Ishikawa (cell line): ENCODE results near the gene ZNF99.

Experiments used
- CEBPB ChIP-seq: IDR thresholded peaks from 2 replicates; pipeline ENCODE4 v1.6.1; 2012
- CREB1 ChIP-seq: IDR thresholded peaks from 2 replicates; pipeline ENCODE4 v1.6.1; 2012; ENCODE audit warnings: low read depth
- EGR1 ChIP-seq: IDR thresholded peaks from 2 replicates; pipeline ENCODE4 v1.6.1; 2012
- EP300 ChIP-seq: IDR thresholded peaks from 2 replicates; pipeline ENCODE4 v1.6.1; 2012; ENCODE audit warnings: borderline replicate concordance
- FOXM1 ChIP-seq: IDR thresholded peaks from 2 replicates; pipeline ENCODE4 v1.6.1; 2012; ENCODE audit warnings: low read depth, borderline replicate concordance
- NFIC ChIP-seq: IDR thresholded peaks from 2 replicates; pipeline ENCODE4 v1.6.1; 2012
- RAD21 ChIP-seq: IDR thresholded peaks from 2 replicates; pipeline ENCODE4 v1.6.1; 2012; ENCODE audit warnings: low read depth
- TAF1 ChIP-seq: IDR thresholded peaks from 2 replicates; pipeline ENCODE4 v1.6.1; 2012; ENCODE audit warnings: low read depth, mild to moderate bottlenecking
- TCF12 ChIP-seq: IDR thresholded peaks from 2 replicates; pipeline ENCODE4 v1.6.1; 2012; ENCODE audit warnings: low read depth
- TEAD4 ChIP-seq: IDR thresholded peaks from 2 replicates; pipeline ENCODE4 v1.6.1; 2012
- YY1 ChIP-seq: IDR thresholded peaks from 2 replicates; pipeline ENCODE4 v1.6.1; 2012; ENCODE audit warnings: low read depth
- ZBTB7A ChIP-seq: IDR thresholded peaks from 2 replicates; pipeline ENCODE4 v1.6.1; 2012; ENCODE audit warnings: low read depth
- TF ChIP-seq, protein P1 (sequence below): IDR thresholded peaks from 2 replicates; pipeline ENCODE4 v1.6.1; 2012
- TF ChIP-seq, protein P2 (sequence below): IDR thresholded peaks from 2 replicates; pipeline ENCODE4 v1.6.1; 2012; ENCODE audit warnings: low read depth, mild to moderate bottlenecking
- TF ChIP-seq, protein P3 (sequence below): IDR thresholded peaks from 2 replicates; pipeline ENCODE4 v1.6.1; 2012

Gene ZNF99

DNA sequence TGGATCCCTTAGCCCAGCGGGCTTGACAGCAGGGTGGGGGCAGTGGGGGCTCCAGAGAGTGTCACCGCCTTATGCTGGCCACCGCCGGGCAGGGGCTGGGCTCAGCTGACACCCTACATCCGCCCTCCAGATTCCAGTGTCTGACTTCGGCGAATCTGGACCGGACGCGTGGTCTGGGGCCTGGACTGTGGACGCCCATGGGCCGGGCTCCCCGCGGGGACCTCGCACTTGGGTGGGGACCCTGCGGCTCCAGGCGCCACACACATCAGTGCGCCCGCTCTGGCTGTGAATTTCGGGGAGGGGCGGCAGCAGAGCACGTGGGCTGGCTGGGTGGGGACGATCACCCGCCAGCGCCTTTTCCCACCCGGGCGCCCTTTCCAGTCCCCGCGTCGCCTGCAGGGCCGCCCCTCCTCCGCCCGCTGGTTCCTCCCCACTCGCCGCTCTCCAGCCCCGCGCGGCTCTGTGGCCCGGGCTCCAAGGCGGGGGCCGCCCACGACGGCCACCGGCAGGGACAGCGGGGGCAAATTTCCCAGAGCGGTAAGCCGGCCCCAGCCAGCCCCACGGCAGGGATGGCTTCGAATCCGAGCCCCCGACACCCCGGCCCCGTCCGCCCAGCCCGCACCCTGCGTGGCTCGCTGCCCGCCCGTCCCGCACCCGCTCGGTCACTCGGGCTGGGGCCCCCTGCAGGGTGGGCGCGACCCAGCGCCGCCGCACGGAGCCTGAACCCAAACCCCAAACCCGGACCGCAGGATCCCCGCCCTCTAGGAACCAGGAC is 23.3 kb upstream of the ZNF99 start:
- TF ChIP-seq, protein P1, sequence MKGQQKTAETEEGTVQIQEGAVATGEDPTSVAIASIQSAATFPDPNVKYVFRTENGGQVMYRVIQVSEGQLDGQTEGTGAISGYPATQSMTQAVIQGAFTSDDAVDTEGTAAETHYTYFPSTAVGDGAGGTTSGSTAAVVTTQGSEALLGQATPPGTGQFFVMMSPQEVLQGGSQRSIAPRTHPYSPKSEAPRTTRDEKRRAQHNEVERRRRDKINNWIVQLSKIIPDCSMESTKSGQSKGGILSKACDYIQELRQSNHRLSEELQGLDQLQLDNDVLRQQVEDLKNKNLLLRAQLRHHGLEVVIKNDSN = no peak
- TF ChIP-seq EGR1 (no peak), YY1 (no peak), RAD21 (no peak), TEAD4 (no peak), NFIC (no peak)
- TF ChIP-seq, protein P2, sequence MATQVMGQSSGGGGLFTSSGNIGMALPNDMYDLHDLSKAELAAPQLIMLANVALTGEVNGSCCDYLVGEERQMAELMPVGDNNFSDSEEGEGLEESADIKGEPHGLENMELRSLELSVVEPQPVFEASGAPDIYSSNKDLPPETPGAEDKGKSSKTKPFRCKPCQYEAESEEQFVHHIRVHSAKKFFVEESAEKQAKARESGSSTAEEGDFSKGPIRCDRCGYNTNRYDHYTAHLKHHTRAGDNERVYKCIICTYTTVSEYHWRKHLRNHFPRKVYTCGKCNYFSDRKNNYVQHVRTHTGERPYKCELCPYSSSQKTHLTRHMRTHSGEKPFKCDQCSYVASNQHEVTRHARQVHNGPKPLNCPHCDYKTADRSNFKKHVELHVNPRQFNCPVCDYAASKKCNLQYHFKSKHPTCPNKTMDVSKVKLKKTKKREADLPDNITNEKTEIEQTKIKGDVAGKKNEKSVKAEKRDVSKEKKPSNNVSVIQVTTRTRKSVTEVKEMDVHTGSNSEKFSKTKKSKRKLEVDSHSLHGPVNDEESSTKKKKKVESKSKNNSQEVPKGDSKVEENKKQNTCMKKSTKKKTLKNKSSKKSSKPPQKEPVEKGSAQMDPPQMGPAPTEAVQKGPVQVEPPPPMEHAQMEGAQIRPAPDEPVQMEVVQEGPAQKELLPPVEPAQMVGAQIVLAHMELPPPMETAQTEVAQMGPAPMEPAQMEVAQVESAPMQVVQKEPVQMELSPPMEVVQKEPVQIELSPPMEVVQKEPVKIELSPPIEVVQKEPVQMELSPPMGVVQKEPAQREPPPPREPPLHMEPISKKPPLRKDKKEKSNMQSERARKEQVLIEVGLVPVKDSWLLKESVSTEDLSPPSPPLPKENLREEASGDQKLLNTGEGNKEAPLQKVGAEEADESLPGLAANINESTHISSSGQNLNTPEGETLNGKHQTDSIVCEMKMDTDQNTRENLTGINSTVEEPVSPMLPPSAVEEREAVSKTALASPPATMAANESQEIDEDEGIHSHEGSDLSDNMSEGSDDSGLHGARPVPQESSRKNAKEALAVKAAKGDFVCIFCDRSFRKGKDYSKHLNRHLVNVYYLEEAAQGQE = no peak
- TF ChIP-seq, protein P3, sequence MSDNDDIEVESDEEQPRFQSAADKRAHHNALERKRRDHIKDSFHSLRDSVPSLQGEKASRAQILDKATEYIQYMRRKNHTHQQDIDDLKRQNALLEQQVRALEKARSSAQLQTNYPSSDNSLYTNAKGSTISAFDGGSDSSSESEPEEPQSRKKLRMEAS = no peak

DNA sequence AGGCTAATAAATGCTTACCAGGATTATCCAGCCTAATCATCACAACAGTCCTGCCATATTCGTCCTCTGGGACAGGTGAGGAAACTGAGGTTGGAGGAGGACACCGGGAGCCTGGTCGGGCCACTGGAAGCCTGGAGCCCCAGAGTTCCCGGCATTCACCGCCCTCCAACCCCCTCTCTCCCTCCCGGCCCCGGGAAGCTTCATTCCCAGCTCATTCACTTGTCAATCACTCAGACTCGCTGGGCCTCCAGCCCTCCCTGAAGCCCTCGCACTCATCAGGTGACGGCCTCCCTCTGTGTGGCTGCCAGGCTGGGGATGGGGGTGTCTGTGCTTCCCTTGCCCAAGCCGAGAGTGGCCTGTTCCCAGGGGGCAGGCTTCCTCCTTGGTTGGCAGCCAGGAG is 22.5 kb upstream of the ZNF99 start:
- TF ChIP-seq, protein P2 = no peak
- TF ChIP-seq EGR1 (no peak), TCF12 (no peak), FOXM1 (no peak), TEAD4 (no peak), ZBTB7A (no peak), YY1 (no peak), RAD21 (no peak), CEBPB (no peak), EP300 (no peak), NFIC (no peak), TAF1 (no peak), CREB1 (no peak)
- TF ChIP-seq, protein P3 = no peak
- TF ChIP-seq, protein P1 = no peak

DNA sequence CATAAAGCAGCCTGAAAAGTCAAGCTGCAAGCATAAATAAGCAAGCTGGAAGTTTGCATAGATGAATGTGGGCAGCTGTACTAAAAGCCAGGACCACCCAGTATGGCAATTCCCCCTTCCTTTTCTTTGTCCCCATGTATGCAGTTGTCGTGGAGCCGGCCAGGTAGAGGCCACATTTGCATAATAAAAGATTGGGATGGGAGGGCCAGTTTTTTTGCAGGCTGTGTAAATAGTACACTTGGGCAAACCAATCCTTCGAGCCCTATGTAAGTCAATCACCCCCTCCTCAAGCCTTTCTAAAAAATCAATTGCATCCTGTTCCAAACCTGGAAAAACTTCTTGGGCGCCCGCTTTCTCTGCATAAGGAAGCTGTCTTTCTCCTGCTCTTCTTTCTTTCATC is 13.1 kb upstream of the ZNF99 start:
- TF ChIP-seq TAF1 = no peak
- TF ChIP-seq NFIC = no peak
- no peak for TF ChIP-seq EGR1
- TF ChIP-seq, protein P2 = no peak
- TF ChIP-seq TEAD4 = no peak
- TF ChIP-seq, protein P1 = no peak
- TF ChIP-seq CEBPB = no peak
- TF ChIP-seq, protein P3 = no peak
- no peak for TF ChIP-seq ZBTB7A
- no peak for TF ChIP-seq YY1
- no peak for TF ChIP-seq FOXM1
- no peak for TF ChIP-seq RAD21
